Endothelial cell of umbilical vein (primary cell): ENCODE data around the gene ACTR3. TPM values are rescaled to one million over a fixed set of nuclear protein-coding genes. Genes with fewer than 3 reads are reported as not detected.

Source experiments
- BruUV-seq: library from RNA; stranded (reverse); fragments of 400-500 nt; replicated peaks from 2 replicates; lab custom pipeline; 2021; lab: Mats Ljungman, UMichigan
- CTCF ChIA-PET: fragments of 300-600, 350-600 bp; sonication (Branson Sonifier 250); formaldehyde crosslinking; loops from one replicate; lab custom pipeline; 2021; ENCODE audit warnings: antibody characterized with exemption, inconsistent platforms; lab: Charles Lee
- POLR2A ChIA-PET: fragments of 300-600, 350-600 bp; sonication (Branson Sonifier 250); formaldehyde crosslinking; loops from one replicate; lab custom pipeline; 2021; ENCODE audit warnings: antibody characterized with exemption, inconsistent platforms; lab: Charles Lee
- DNase-seq: peaks from one replicate; pipeline ENCODE4 v3.0.0-alpha.2; 2011; ENCODE audit warnings: low read depth, low spot score
- FAIRE-seq: peaks from 2 replicates; lab custom pipeline; 2011; peaks lifted over from hg19 to GRCh38; lab: Jason Lieb, UNC
- H2AFZ ChIP-seq: 2 replicates; pipeline ENCODE4 v1.6.0; 2012; ENCODE audit warnings: low read depth, low read length, control low read depth, inconsistent platforms
- H3K27ac ChIP-seq: 2 replicates; pipeline ENCODE4 v1.5.1; 2011; ENCODE audit warnings: low read depth, mild to moderate bottlenecking, control low read depth, low read length, moderate library complexity; ENCODE audit not compliant: insufficient read depth
- H3K27me3 ChIP-seq, 2 experiments: 2 replicates each; pipeline versions ENCODE4 v1.6.0 to v1.6.1; 2011; ENCODE audit warnings: low read length in 2 of 2, mixed read lengths in 1 of 2; ENCODE audit not compliant: control insufficient read depth in 2 of 2, insufficient read depth in 2 of 2
- H3K36me3 ChIP-seq, 2 experiments: 2 replicates in 1 of 2; 3 replicates in 1 of 2; pipeline ENCODE4 v1.5.1; 2011; ENCODE audit warnings: low read length in 2 of 2, mild to moderate bottlenecking in 1 of 2, moderate library complexity in 1 of 2; ENCODE audit not compliant: control insufficient read depth in 2 of 2, insufficient read depth in 2 of 2; ENCODE audit errors: extremely low read depth in 1 of 2
- H3K4me1 ChIP-seq: 3 replicates; pipeline ENCODE4 v1.5.1; 2011; ENCODE audit warnings: mild to moderate bottlenecking, low read length; ENCODE audit not compliant: control insufficient read depth, insufficient read depth; ENCODE audit errors: extremely low read depth
- H3K4me2 ChIP-seq: 2 replicates; pipeline ENCODE4 v1.6.1; 2011; ENCODE audit warnings: low read length, control low read depth, mixed read lengths; ENCODE audit not compliant: insufficient read depth
- H3K4me3 ChIP-seq, 3 experiments: fragments of 200-600 bp in 1 of 3; sonication (generic), shearing (Covaris generic) in 1 of 3; replicated peaks in 1 of 3; 2 replicates each; pipeline ENCODE4 v1.5.1; 2011 to 2016; ENCODE audit warnings: control low read depth in 3 of 3, low read length in 3 of 3, mild to moderate bottlenecking in 2 of 3, inconsistent platforms in 1 of 3, low read depth in 1 of 3, moderate library complexity in 1 of 3; ENCODE audit not compliant: insufficient read depth in 1 of 3
- H3K79me2 ChIP-seq: 2 replicates; pipeline ENCODE4 v1.6.0; 2012; ENCODE audit warnings: low read length, inconsistent platforms; ENCODE audit not compliant: control insufficient read depth, insufficient read depth
- H3K9ac ChIP-seq: replicated peaks from 2 replicates; pipeline ENCODE3; 2011; ENCODE audit warnings: low read length, control low read depth; ENCODE audit not compliant: insufficient read depth; ENCODE audit errors: extremely low read depth
- H3K9me1 ChIP-seq: replicated peaks from 3 replicates; pipeline ENCODE4 v1.6.0; 2011; ENCODE audit warnings: mild to moderate bottlenecking, low read length; ENCODE audit not compliant: control insufficient read depth, insufficient read depth; ENCODE audit errors: extremely low read depth
- H3K9me3 ChIP-seq: replicated peaks from 2 replicates; pipeline ENCODE4 v1.5.1; 2012; ENCODE audit warnings: low read length, inconsistent platforms; ENCODE audit not compliant: control insufficient read depth, insufficient read depth
- H4K20me1 ChIP-seq: replicated peaks from 2 replicates; pipeline ENCODE3; 2011; ENCODE audit warnings: mild to moderate bottlenecking, low read length; ENCODE audit not compliant: control insufficient read depth, insufficient read depth; ENCODE audit errors: extremely low read depth
- EZH2 ChIP-seq: IDR thresholded peaks from 2 replicates; pipeline ENCODE4 v1.6.1; 2012; ENCODE audit warnings: borderline replicate concordance, low read depth, mild to moderate bottlenecking, moderate library complexity, low read length, inconsistent platforms; ENCODE audit not compliant: severe bottlenecking
- FOS ChIP-seq: IDR thresholded peaks from 2 replicates; pipeline ENCODE4 v1.6.1; 2011; ENCODE audit warnings: mild to moderate bottlenecking, low read length, moderate library complexity, borderline replicate concordance; ENCODE audit not compliant: insufficient read depth
- GATA2 ChIP-seq: IDR thresholded peaks from 2 replicates; pipeline ENCODE4 v1.7.0; 2011; ENCODE audit warnings: low read depth, mild to moderate bottlenecking, moderate library complexity, mixed read lengths, low read length; ENCODE audit not compliant: insufficient read length, insufficient read depth
- JUN ChIP-seq: IDR thresholded peaks from 2 replicates; pipeline ENCODE4 v1.6.1; 2011; ENCODE audit warnings: borderline replicate concordance, low read depth; ENCODE audit not compliant: insufficient read length, insufficient read depth
- MYC ChIP-seq: IDR thresholded peaks from one replicate; pipeline ENCODE4 v1.6.1; 2011; ENCODE audit warnings: mild to moderate bottlenecking, low read depth, low read length
- POLR2A ChIP-seq: IDR thresholded peaks from 2 replicates; pipeline ENCODE4 v1.6.1; 2012; ENCODE audit warnings: low read depth, mild to moderate bottlenecking, control low read depth, low read length
- POLR2AphosphoS5 ChIP-seq: IDR thresholded peaks from 2 replicates; pipeline ENCODE4 v1.6.1; 2012; ENCODE audit warnings: low read depth, mild to moderate bottlenecking, control low read depth, low read length, moderate library complexity; ENCODE audit not compliant: insufficient read depth
- dilution Hi-C: fragments of 300-500 bp; cut with MboI; formaldehyde crosslinking; loops from one replicate; pipeline ENCODE4 v1.15.0; 2019; ENCODE audit warnings: low sequenced_read_pairs; ENCODE audit not compliant: extremely low pct_ligation_motif_present
- intact Hi-C: fragments of 100-400 bp; cut with micrococcal nuclease; formaldehyde crosslinking; loops from one replicate; pipeline ENCODE4 v1.10.0; 2022
- polyA plus RNA-seq, 4 experiments: library from polyadenylated mRNA; depleted of rRNA in 3 of 4; stranded (reverse) in 3 of 4; unstranded in 1 of 4; fragments of >200 nt; gene quantifications; 2 replicates each; pipeline versions ENCODE4 v1.2.1 to v1.2.3, GENCODE V29; 2011 to 2012; ENCODE audit warnings: missing spikeins in 1 of 4
- total RNA-seq: library from RNA; stranded (reverse); gene quantifications from 2 replicates; pipeline ENCODE4 v1.2.3, GENCODE V29; 2021
- TF ChIP-seq, protein P1 (sequence below): IDR thresholded peaks from 2 replicates; pipeline ENCODE4 v1.6.1; 2011; ENCODE audit not compliant: insufficient read depth, insufficient read length
- TF ChIP-seq, protein P2 (sequence below), 2 donors: IDR thresholded peaks; 1 replicate in 1 of 2; 2 replicates in 1 of 2; pipeline ENCODE4 v1.5.1; 2011; ENCODE audit warnings: low read length in 2 of 2, mild to moderate bottlenecking in 2 of 2, moderate library complexity in 2 of 2, control low read depth in 1 of 2, inconsistent platforms in 1 of 2, low read depth in 1 of 2; ENCODE audit not compliant: insufficient read depth in 1 of 2; ENCODE audit errors: extremely low read depth in 1 of 2

Gene ACTR3
- total and polyA plus RNA-seq, 2 donors (not counting 3 experiments of a cell fraction or from before 2014, with no cell fraction given): 120 to 401 TPM

DNA sequence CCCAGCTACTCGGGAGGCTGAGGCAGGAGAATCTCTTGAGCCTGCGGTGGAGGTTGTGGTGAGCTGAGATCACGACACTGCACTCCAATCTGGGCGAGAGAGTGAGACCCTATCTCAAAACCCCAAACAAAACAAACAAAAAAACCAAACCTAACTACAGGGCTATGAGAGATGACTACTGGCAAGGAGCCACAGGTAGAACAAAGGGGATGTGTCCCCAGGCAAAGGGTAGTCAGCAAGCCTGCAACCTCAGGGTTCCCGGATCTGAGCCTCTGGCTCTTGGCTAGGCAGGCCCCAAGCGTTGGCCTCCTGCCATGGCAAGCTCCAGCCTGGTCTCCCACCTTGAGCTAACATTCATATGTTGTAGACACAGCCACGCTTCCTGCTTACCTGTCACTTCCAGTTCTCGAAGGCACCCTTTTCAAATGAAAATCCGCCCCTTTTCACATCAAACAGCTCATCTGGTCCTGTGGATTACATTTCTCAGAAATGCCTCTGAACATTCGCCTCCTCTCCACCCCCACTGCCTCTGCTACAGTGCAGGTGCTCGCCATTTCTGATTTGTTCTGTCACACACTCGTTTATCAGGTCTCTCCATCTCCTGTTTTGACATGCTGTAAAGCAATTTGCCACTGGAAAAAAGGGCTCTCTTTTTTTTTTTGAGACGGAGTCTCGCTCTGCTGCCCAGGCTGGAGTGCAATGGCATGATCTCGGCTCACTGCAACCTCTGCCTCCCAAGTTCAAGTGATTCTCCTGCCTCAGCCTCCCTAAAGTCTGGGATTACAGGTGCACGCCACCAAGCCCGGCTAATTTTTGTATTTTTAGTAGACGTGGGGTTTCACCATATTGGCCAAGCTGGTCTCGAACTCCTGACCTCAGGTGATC is 13.1 kb upstream of the ACTR3 start:
- BruUV-seq: no TSS peak
- CTCF ChIA-PET: no interaction called here
- TF ChIP-seq POLR2A (no peak), JUN (no peak), GATA2 (no peak), POLR2AphosphoS5 (no peak), MYC (no peak), FOS (no peak), EZH2 (no peak)
- TF ChIP-seq, protein P1, sequence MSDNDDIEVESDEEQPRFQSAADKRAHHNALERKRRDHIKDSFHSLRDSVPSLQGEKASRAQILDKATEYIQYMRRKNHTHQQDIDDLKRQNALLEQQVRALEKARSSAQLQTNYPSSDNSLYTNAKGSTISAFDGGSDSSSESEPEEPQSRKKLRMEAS: no peak
- TF ChIP-seq, protein P2, sequence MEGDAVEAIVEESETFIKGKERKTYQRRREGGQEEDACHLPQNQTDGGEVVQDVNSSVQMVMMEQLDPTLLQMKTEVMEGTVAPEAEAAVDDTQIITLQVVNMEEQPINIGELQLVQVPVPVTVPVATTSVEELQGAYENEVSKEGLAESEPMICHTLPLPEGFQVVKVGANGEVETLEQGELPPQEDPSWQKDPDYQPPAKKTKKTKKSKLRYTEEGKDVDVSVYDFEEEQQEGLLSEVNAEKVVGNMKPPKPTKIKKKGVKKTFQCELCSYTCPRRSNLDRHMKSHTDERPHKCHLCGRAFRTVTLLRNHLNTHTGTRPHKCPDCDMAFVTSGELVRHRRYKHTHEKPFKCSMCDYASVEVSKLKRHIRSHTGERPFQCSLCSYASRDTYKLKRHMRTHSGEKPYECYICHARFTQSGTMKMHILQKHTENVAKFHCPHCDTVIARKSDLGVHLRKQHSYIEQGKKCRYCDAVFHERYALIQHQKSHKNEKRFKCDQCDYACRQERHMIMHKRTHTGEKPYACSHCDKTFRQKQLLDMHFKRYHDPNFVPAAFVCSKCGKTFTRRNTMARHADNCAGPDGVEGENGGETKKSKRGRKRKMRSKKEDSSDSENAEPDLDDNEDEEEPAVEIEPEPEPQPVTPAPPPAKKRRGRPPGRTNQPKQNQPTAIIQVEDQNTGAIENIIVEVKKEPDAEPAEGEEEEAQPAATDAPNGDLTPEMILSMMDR (IDR thresholded peaks at IDR 0.05; ENCODE audit: extremely low read depth in 1 of 2, insufficient read depth in 1 of 2, low read depth in 1 of 2, low read length in 2 of 2): no peak
- FAIRE-seq: no peak
- H3K9me3 ChIP-seq: no peaks in the 10 kb centered on the region
- no peaks in the 10 kb centered on the region for H3K79me2 ChIP-seq
- H2AFZ ChIP-seq: no peak overlapping the region
- no peaks in the 10 kb centered on the region for H3K27me3 ChIP-seq
- POLR2A ChIA-PET: no interaction called here
- H3K4me2 ChIP-seq: no peak overlapping the region
- H4K20me1 ChIP-seq: no peaks in the 10 kb centered on the region
- intact Hi-C loops: no loop called here
- peaks cover 15% of the 10 kb centered on the region for H3K4me1 ChIP-seq
- dilution Hi-C loops: no loop called here
- H3K27ac ChIP-seq: no peak overlapping the region
- no peaks in the 10 kb centered on the region for H3K9me1 ChIP-seq
- H3K4me3 ChIP-seq: no peak overlapping the region
- DNase-seq: no peak
- H3K9ac ChIP-seq: no peak overlapping the region
- H3K36me3 ChIP-seq: no peaks in the 10 kb centered on the region
